ENCODE data around the gene CYP1B1.

CYP1B1 gene

GRCh38 chr2:38060236-38061018, 15.5 kb downstream of the CYP1B1 start:
- Histone ChIP-seq H3K27me3 (ENCODE audit: control insufficient read depth, insufficient read depth, low read length) (no peaks in the 10 kb centered on the region), H3K27ac (no peak overlapping the region), H3K9me3 (ENCODE audit: control insufficient read depth, low read length) (no peaks in the 10 kb centered on the region), H3K9ac (no peak overlapping the region), H3K79me2 (no peaks in the 10 kb centered on the region), H3K36me3 (ENCODE audit: control insufficient read depth, insufficient read depth, low read length) (no peaks in the 10 kb centered on the region), H3K4me1 (no peaks in the 10 kb centered on the region), H2AFZ (no peak overlapping the region), H3K4me3 (ENCODE audit: low read depth, low read length) (no peak overlapping the region), H3K4me2 (ENCODE audit: low read length) (no peak overlapping the region)
- no peak for TF ChIP-seq CTCF (IDR thresholded peaks at IDR 0.05)

GRCh38 chr2:38057651-38058410, 18.1 kb downstream of the CYP1B1 start:
- Histone ChIP-seq H3K9ac (no peak overlapping the region), H3K27me3 (ENCODE audit: control insufficient read depth, insufficient read depth, low read length) (no peaks in the 10 kb centered on the region), H3K27ac (no peak overlapping the region), H3K9me3 (ENCODE audit: control insufficient read depth, low read length) (no peaks in the 10 kb centered on the region), H3K4me3 (ENCODE audit: low read depth, low read length) (no peak overlapping the region), H2AFZ (no peak overlapping the region), H3K4me2 (ENCODE audit: low read length) (no peak overlapping the region), H3K79me2 (no peaks in the 10 kb centered on the region), H3K4me1 (no peaks in the 10 kb centered on the region), H3K36me3 (ENCODE audit: control insufficient read depth, insufficient read depth, low read length) (no peaks in the 10 kb centered on the region)
- TF ChIP-seq CTCF (IDR thresholded peaks at IDR 0.05): no peak

- Histone ChIP-seq H3K36me3 (ENCODE audit: control insufficient read depth, insufficient read depth, low read length) (no peaks in the 10 kb centered on the region), H3K9ac (no peak overlapping the region), H3K4me2 (ENCODE audit: low read length) (no peak overlapping the region), H3K27me3 (ENCODE audit: control insufficient read depth, insufficient read depth, low read length) (no peaks in the 10 kb centered on the region), H2AFZ (no peak overlapping the region), H3K9me3 (ENCODE audit: control insufficient read depth, low read length) (no peaks in the 10 kb centered on the region), H3K4me3 (ENCODE audit: low read depth, low read length) (no peak overlapping the region), H3K27ac (no peak overlapping the region), H3K79me2 (no peaks in the 10 kb centered on the region), H3K4me1 (no peaks in the 10 kb centered on the region)
- no peak for TF ChIP-seq CTCF (IDR thresholded peaks at IDR 0.05)
These were observed 19.7 kb downstream of the CYP1B1 start for GRCh38 chr2:38056216-38056615.

- Histone ChIP-seq H3K4me3 (ENCODE audit: low read depth, low read length) (no peak overlapping the region), H2AFZ (no peak overlapping the region), H3K4me2 (ENCODE audit: low read length) (no peak overlapping the region), H3K27ac (no peak overlapping the region), H3K9ac (no peak overlapping the region), H3K27me3 (ENCODE audit: control insufficient read depth, insufficient read depth, low read length) (no peaks in the 10 kb centered on the region), H3K79me2 (no peaks in the 10 kb centered on the region), H3K4me1 (no peaks in the 10 kb centered on the region), H3K36me3 (ENCODE audit: control insufficient read depth, insufficient read depth, low read length) (no peaks in the 10 kb centered on the region), H3K9me3 (ENCODE audit: control insufficient read depth, low read length) (no peaks in the 10 kb centered on the region)
- no peak for TF ChIP-seq CTCF (IDR thresholded peaks at IDR 0.05)
These were observed 30.1 kb downstream of the CYP1B1 start for GRCh38 chr2:38045811-38046210.

All from parathyroid adenoma (tissue), 2 donors.